GM12878 (cell line): Measurements from ENCODE around the gene KIAA2012. TPM values are rescaled to one million over a fixed set of nuclear protein-coding genes. Genes with fewer than 3 reads are reported as not detected.

Experiments used
- ATAC-seq: fragments of 200-7000 bp; cut with Tn5 transposase; 3 replicates; pipeline ENCODE4 v1.9.1; 2020; ENCODE audit warnings: mild to moderate bottlenecking, moderate library complexity
- BruUV-seq: library from RNA; stranded (reverse); fragments of 400-500 nt; replicated peaks from 2 replicates; lab custom pipeline; 2021; lab: Mats Ljungman, UMichigan
- CTCF ChIA-PET: fragments of 300-600 bp; sonication (Branson Sonifier 250); formaldehyde crosslinking; extraction: SDS; loops from one replicate; lab custom pipeline; 2021; ENCODE audit warnings: inconsistent platforms; lab: Yijun Ruan, JAX
- POLR2A ChIA-PET: fragments of 350-600 bp; formaldehyde crosslinking; extraction: SDS; loops from one replicate; lab custom pipeline; 2021; ENCODE audit warnings: inconsistent platforms; lab: Charles Lee
- RAD21 ChIA-PET: fragments of 300-600 bp; sonication (Branson Sonifier 250); formaldehyde crosslinking; loops from one replicate; lab custom pipeline; 2023; ENCODE audit warnings: antibody characterized with exemption; ENCODE audit not compliant: unreplicated experiment; lab: Charles Lee
- SMC1A ChIA-PET: fragments of 300-600 bp; sonication (Branson Sonifier 250); formaldehyde crosslinking; loops from one replicate; lab custom pipeline; 2023; ENCODE audit not compliant: unreplicated experiment, uncharacterized antibody; lab: Charles Lee
- DNase-seq: peaks from one replicate; pipeline ENCODE4 v3.0.0-alpha.2; 2011; ENCODE audit warnings: low read depth, low spot score
- FAIRE-seq: peaks from 3 replicates; lab custom pipeline; 2011; peaks lifted over from hg19 to GRCh38; lab: Jason Lieb, UNC
- H2AFZ ChIP-seq: 2 replicates; pipeline ENCODE4 v1.6.0; 2011; ENCODE audit warnings: low read depth, low read length, control low read depth; ENCODE audit not compliant: control insufficient read depth
- H3K27ac ChIP-seq: 2 replicates; pipeline ENCODE4 v1.5.1; 2011; ENCODE audit warnings: control low read depth; ENCODE audit not compliant: control insufficient read depth, insufficient read depth
- H3K27me3 ChIP-seq, 2 experiments: replicated peaks in 1 of 2; 2 replicates each; pipeline versions ENCODE4 v1.6.0 to v1.6.1; 2011; ENCODE audit warnings: low read length in 1 of 2; ENCODE audit not compliant: control insufficient read depth in 2 of 2, insufficient read depth in 2 of 2
- H3K36me3 ChIP-seq, 2 experiments: 2 replicates each; pipeline ENCODE4 v1.5.1; 2011; ENCODE audit warnings: low read length in 1 of 2; ENCODE audit not compliant: control insufficient read depth in 2 of 2, insufficient read depth in 2 of 2
- H3K4me1 ChIP-seq: 2 replicates; pipeline ENCODE4 v1.6.1; 2011; ENCODE audit warnings: mild to moderate bottlenecking, low read length, moderate library complexity, mixed read lengths; ENCODE audit not compliant: control insufficient read depth, insufficient read depth
- H3K4me2 ChIP-seq: 2 replicates; pipeline ENCODE4 v1.6.0; 2011; ENCODE audit warnings: control low read depth; ENCODE audit not compliant: control insufficient read depth, insufficient read depth
- H3K4me3 ChIP-seq: fragments of 200-600 bp; sonication (generic); 2 replicates; pipeline ENCODE4 v1.5.1; 2016
- H3K79me2 ChIP-seq: 2 replicates; pipeline ENCODE4 v1.6.0; 2011; ENCODE audit warnings: low read length; ENCODE audit not compliant: control insufficient read depth, insufficient read depth
- H3K9ac ChIP-seq: 2 replicates; pipeline ENCODE4 v1.8.0; 2011; ENCODE audit warnings: low read length, control low read depth, mixed read lengths; ENCODE audit not compliant: control insufficient read depth, insufficient read depth
- H3K9me3 ChIP-seq: replicated peaks from 3 replicates; pipeline ENCODE4 v1.5.1; 2011; ENCODE audit warnings: mild to moderate bottlenecking, low read length; ENCODE audit not compliant: control insufficient read depth, insufficient read depth
- H4K20me1 ChIP-seq: 2 replicates; pipeline ENCODE4 v1.6.0; 2011; ENCODE audit not compliant: control insufficient read depth, insufficient read depth
- ASH2L ChIP-seq: fragments of 300-600, 200-600 bp; sonication (generic); IDR thresholded peaks from 2 replicates; pipeline ENCODE4 v1.6.1; 2017; ENCODE audit warnings: low read depth, mild to moderate bottlenecking, borderline replicate concordance
- EGR1 ChIP-seq, 2 experiments: IDR thresholded peaks; 1 replicate in 1 of 2; 2 replicates in 1 of 2; pipeline ENCODE4 v1.6.1; 2011 to 2012; ENCODE audit warnings: low read depth in 2 of 2, low read length in 2 of 2, borderline replicate concordance in 1 of 2, mild to moderate bottlenecking in 1 of 2, moderate library complexity in 1 of 2
- HDAC6 ChIP-seq: fragments of 200-600 bp; sonication (generic); IDR thresholded peaks from one replicate; pipeline ENCODE4 v1.8.0; 2017; ENCODE audit warnings: antibody characterized with exemption; ENCODE audit not compliant: unreplicated experiment
- KDM1A ChIP-seq: fragments of 200-600 bp; sonication (generic); IDR thresholded peaks from 2 replicates; pipeline ENCODE4 v1.6.1; 2016; ENCODE audit warnings: borderline replicate concordance
- KLF5 ChIP-seq: fragments of 450-650 bp; IDR thresholded peaks from 2 replicates; pipeline ENCODE4 v1.6.1; 2014; ENCODE audit warnings: mild to moderate bottlenecking; ENCODE audit not compliant: partially characterized antibody
- MEF2A ChIP-seq: IDR thresholded peaks from 2 replicates; pipeline ENCODE4 v1.6.1; 2011; ENCODE audit warnings: low read depth, mild to moderate bottlenecking, low read length, moderate library complexity; ENCODE audit not compliant: insufficient read depth
- MEF2B ChIP-seq: fragments of 450-650 bp; IDR thresholded peaks from 2 replicates; pipeline ENCODE4 v1.6.1; 2018; ENCODE audit warnings: mild to moderate bottlenecking, moderate library complexity; ENCODE audit not compliant: partially characterized antibody, poor library complexity, severe bottlenecking
- MTA2 ChIP-seq: fragments of 450-650 bp; IDR thresholded peaks from 2 replicates; pipeline ENCODE4 v1.6.1; 2016; ENCODE audit warnings: low read depth, mild to moderate bottlenecking, moderate library complexity
- MXI1 ChIP-seq: fragments of 150-350 bp; IDR thresholded peaks from 2 replicates; pipeline ENCODE4 v1.6.1; 2011; ENCODE audit warnings: low read depth, mild to moderate bottlenecking, inconsistent platforms, low read length, improper control_type of control experiment
- NFIC ChIP-seq: IDR thresholded peaks from 2 replicates; pipeline ENCODE4 v1.6.1; 2012; ENCODE audit warnings: low read depth, mild to moderate bottlenecking, inconsistent platforms, low read length, moderate library complexity
- SMARCA5 ChIP-seq: fragments of 450-650 bp; IDR thresholded peaks from 2 replicates; pipeline ENCODE4 v1.6.1; 2017; ENCODE audit warnings: mild to moderate bottlenecking
- SMC3 ChIP-seq: IDR thresholded peaks from 2 replicates; pipeline ENCODE4 v1.6.1; 2011; ENCODE audit warnings: low read length, improper control_type of control experiment, borderline replicate concordance
- SUZ12 ChIP-seq: fragments of 200-600 bp; sonication (generic); IDR thresholded peaks from one replicate; pipeline ENCODE4 v1.6.1; 2018; ENCODE audit warnings: antibody characterized with exemption, mild to moderate bottlenecking; ENCODE audit not compliant: unreplicated experiment
- WRNIP1 ChIP-seq: IDR thresholded peaks from 2 replicates; pipeline ENCODE4 v1.6.1; 2011; ENCODE audit warnings: low read depth, low read length, improper control_type of control experiment, borderline replicate concordance
- ZNF217 ChIP-seq: fragments of 450-650 bp; IDR thresholded peaks from 2 replicates; pipeline ENCODE4 v1.6.1; 2017; ENCODE audit warnings: antibody characterized with exemption, mild to moderate bottlenecking
- ZNF274 ChIP-seq: IDR thresholded peaks from one replicate; pipeline ENCODE4 v1.8.0; 2011; ENCODE audit not compliant: insufficient read length, insufficient read depth
- ZNF622 ChIP-seq: fragments of 450-650 bp; IDR thresholded peaks from 2 replicates; pipeline ENCODE4 v1.6.1; 2017; ENCODE audit warnings: mild to moderate bottlenecking, inconsistent platforms
- WGBS: methylation state at CpG from one replicate; pipeline ENCODE4 v1.1.6; 2016; ENCODE audit warnings: low lambda C conversion rate; ENCODE audit not compliant: insufficient replicate concordance, insufficient coverage; ENCODE audit errors: missing lambda C conversion rate; 5-methylcytosine and 5-hydroxymethylcytosine counted together
- in situ Hi-C: fragments of 300-500 bp; cut with MboI; formaldehyde crosslinking; loops from 9 replicates; pipeline ENCODE4 v1.14.3; 2018; ENCODE audit warnings: mixed read lengths
- intact Hi-C: fragments of 100-400 bp; cut with micrococcal nuclease; formaldehyde crosslinking; loops from one replicate; pipeline ENCODE4 v1.14.2; 2022; ENCODE audit not compliant: unreplicated experiment
- polyA plus RNA-seq, 11 experiments: library from polyadenylated mRNA; depleted of rRNA in 4 of 11; unstranded in 6 of 11; stranded (reverse) in 5 of 11; fragments of >200 nt; fragmentation: Nextera tagmentation in 4 of 11; fragmentation: Illumina TruSeq in 1 of 11; extraction: Ambion mirVana in 4 of 11; extraction: Trizol in 1 of 11; gene quantifications; 1 replicate in 1 of 11; 2 replicates in 10 of 11; pipeline versions ENCODE4 v1.2.1 to v1.2.3, GENCODE V29; 2011 to 2016; ENCODE audit warnings: inconsistent platforms in 2 of 11, missing spikeins in 2 of 11, low read depth in 1 of 11
- total RNA-seq, 4 experiments: library from RNA; depleted of rRNA in 3 of 4; stranded (reverse); fragments of >200 nt in 3 of 4; fragmentation: Illumina TruSeq in 1 of 4; extraction: Trizol in 1 of 4; gene quantifications; 2 replicates each; pipeline versions ENCODE4 v1.2.1 to v1.2.3, GENCODE V29; 2013 to 2021
- TF ChIP-seq, protein P1 (sequence below), 3 experiments: IDR thresholded peaks in 2 of 3; conservative IDR thresholded peaks in 1 of 3; 2 replicates each; pipeline ENCODE4 v1.5.1; 2011; ENCODE audit warnings: low read depth in 3 of 3, low read length in 3 of 3, mild to moderate bottlenecking in 3 of 3, control low read depth in 2 of 3, moderate library complexity in 2 of 3, inconsistent platforms in 1 of 3, mixed read lengths in 1 of 3; ENCODE audit not compliant: control insufficient read depth in 2 of 3, insufficient read depth in 1 of 3; ENCODE audit errors: extremely low read depth in 1 of 3
- TF ChIP-seq, protein P2 (sequence below): fragments of 450-650 bp; formaldehyde crosslinking; IDR thresholded peaks from 2 replicates; pipeline ENCODE4 v1.4.0; 2020; ENCODE audit warnings: mild to moderate bottlenecking, moderate library complexity

Gene KIAA2012
- total and polyA plus RNA-seq, 10 of the 15 experiments (the other 5 are each of a cell fraction or from before 2014, with no cell fraction given): 0.03 TPM; not detected in 9

DNA sequence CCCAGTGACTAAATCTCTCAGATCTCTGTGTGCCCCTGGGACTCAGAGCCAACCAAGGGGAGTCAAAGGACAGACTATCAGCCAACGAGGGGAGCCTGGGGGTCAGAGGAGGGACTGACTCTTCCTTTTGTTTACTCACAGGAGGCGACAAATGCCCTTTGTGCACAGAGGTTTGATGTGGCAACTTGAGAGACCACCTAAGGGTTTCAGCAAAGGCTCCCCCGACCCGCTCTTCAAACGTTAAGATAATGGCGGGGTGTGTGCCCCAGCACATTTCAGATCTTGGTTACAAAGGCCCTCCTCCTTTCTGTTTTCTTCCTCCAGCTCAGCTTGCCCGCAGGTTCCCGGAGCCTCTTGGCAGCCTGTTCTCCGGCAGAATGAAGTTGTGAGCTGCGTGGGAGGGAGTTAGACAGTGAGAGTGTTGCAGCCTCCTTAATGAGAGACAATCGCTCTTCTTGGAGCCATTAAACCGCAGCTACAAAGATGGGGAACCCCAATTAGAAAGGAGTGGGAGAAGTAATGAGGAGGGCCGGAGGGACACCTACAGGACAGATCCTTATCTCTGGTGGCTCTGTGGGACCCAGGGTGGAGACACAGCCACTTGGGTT lies 76.2 kb downstream of the KIAA2012 start (continued):
- TF ChIP-seq, protein P1, sequence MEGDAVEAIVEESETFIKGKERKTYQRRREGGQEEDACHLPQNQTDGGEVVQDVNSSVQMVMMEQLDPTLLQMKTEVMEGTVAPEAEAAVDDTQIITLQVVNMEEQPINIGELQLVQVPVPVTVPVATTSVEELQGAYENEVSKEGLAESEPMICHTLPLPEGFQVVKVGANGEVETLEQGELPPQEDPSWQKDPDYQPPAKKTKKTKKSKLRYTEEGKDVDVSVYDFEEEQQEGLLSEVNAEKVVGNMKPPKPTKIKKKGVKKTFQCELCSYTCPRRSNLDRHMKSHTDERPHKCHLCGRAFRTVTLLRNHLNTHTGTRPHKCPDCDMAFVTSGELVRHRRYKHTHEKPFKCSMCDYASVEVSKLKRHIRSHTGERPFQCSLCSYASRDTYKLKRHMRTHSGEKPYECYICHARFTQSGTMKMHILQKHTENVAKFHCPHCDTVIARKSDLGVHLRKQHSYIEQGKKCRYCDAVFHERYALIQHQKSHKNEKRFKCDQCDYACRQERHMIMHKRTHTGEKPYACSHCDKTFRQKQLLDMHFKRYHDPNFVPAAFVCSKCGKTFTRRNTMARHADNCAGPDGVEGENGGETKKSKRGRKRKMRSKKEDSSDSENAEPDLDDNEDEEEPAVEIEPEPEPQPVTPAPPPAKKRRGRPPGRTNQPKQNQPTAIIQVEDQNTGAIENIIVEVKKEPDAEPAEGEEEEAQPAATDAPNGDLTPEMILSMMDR (IDR thresholded peaks at IDR 0.05 in 2 of 3, conservative IDR thresholded peaks at IDR 0.05 in 1 of 3; ENCODE audit: control insufficient read depth in 2 of 3, extremely low read depth in 1 of 3, insufficient read depth in 1 of 3, low read depth in 3 of 3, low read length in 3 of 3): no peak
- TF ChIP-seq MEF2A (no peak), ZNF274 (no peak)

DNA sequence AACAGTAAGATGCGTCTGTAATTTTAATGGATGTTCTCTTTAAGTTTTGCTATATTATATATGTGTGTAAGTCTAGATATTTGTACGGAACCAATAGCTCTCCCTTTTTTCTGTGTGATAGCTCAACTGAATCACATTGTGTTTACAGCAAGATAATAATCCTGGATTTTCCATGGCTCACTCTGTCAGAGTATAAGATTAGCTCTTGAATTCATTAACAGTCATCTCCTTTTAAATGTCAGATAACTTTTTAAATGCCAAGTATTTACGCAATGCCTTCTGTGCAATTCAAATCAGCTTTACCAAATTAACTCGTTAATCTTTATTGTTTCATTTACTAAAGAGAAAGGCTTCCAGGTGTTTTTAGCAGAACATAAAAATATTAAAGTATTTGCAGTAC lies 76.9 kb downstream of the KIAA2012 start:
- H3K27me3 ChIP-seq: peaks cover 0 to 3% of the 10 kb centered on the region in 2 experiments; a peak in 2 of 4 replicates
- ChIA-PET CTCF (interaction anchor here (1.6 kb wide), 1 partner anchor 48 kb away, joined by 3 read pairs; no protein-coding TSS in a partner anchor), SMC1A (interaction anchor here (0.8 to 1.0 kb wide), 2 partner anchors 8 to 25 kb away, joined by 3 read pairs; no protein-coding TSS in a partner anchor), RAD21 (no interaction called here), POLR2A (interaction anchor here (1.4 kb wide), 1 partner anchor 13 kb away, joined by 5 read pairs; no protein-coding TSS in a partner anchor)
- no peak overlapping the region for H3K27ac ChIP-seq
- intact Hi-C loops (no loop called here), in situ Hi-C loops (no loop called here)
- no peaks in the 10 kb centered on the region for H3K79me2 ChIP-seq
- no peaks in the 10 kb centered on the region for H3K9me3 ChIP-seq
- no peak for DNase-seq
- 47% methylated on average over 4 of the region's 4 CpGs for WGBS
- no peak overlapping the region for H3K9ac ChIP-seq
- no peaks in the 10 kb centered on the region for H3K4me1 ChIP-seq
- no peak for ATAC-seq
- H3K4me2 ChIP-seq: no peak overlapping the region
- BruUV-seq: no TSS peak
- no peaks in the 10 kb centered on the region for H3K36me3 ChIP-seq
- no peaks in the 10 kb centered on the region for H4K20me1 ChIP-seq
- no peak overlapping the region for H2AFZ ChIP-seq
- FAIRE-seq: no peak
- H3K4me3 ChIP-seq: no peak overlapping the region
- TF ChIP-seq HDAC6: no peak
- TF ChIP-seq SMARCA5: no peak
- TF ChIP-seq MEF2B: no peak
- TF ChIP-seq NFIC: no peak
- TF ChIP-seq WRNIP1: no peak
- TF ChIP-seq MXI1: no peak
- TF ChIP-seq ZNF622: no peak
- TF ChIP-seq ASH2L: no peak
- TF ChIP-seq, protein P2, sequence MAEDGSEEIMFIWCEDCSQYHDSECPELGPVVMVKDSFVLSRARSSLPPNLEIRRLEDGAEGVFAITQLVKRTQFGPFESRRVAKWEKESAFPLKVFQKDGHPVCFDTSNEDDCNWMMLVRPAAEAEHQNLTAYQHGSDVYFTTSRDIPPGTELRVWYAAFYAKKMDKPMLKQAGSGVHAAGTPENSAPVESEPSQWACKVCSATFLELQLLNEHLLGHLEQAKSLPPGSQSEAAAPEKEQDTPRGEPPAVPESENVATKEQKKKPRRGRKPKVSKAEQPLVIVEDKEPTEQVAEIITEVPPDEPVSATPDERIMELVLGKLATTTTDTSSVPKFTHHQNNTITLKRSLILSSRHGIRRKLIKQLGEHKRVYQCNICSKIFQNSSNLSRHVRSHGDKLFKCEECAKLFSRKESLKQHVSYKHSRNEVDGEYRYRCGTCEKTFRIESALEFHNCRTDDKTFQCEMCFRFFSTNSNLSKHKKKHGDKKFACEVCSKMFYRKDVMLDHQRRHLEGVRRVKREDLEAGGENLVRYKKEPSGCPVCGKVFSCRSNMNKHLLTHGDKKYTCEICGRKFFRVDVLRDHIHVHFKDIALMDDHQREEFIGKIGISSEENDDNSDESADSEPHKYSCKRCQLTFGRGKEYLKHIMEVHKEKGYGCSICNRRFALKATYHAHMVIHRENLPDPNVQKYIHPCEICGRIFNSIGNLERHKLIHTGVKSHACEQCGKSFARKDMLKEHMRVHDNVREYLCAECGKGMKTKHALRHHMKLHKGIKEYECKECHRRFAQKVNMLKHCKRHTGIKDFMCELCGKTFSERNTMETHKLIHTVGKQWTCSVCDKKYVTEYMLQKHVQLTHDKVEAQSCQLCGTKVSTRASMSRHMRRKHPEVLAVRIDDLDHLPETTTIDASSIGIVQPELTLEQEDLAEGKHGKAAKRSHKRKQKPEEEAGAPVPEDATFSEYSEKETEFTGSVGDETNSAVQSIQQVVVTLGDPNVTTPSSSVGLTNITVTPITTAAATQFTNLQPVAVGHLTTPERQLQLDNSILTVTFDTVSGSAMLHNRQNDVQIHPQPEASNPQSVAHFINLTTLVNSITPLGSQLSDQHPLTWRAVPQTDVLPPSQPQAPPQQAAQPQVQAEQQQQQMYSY: no peak
- no peak for TF ChIP-seq KLF5
- no peak for TF ChIP-seq KDM1A
- TF ChIP-seq SMC3: no peak
- no peak for TF ChIP-seq ZNF217
- no peak for TF ChIP-seq SUZ12
- TF ChIP-seq MTA2: no peak
- TF ChIP-seq EGR1 (IDR thresholded peaks at IDR 0.05; ENCODE audit: borderline replicate concordance in 1 of 2, low read depth in 2 of 2, low read length in 2 of 2): no peak
